Mesenchymal stem cell (in vitro differentiated cells and primary cell): ENCODE measurements around the gene TBC1D2.

Experiments used
- DNase-seq: peaks from one replicate; pipeline ENCODE4 v3.0.0-alpha.2; 2013
- H2AFZ ChIP-seq: one replicate; pipeline ENCODE4 v1.6.1; 2013; ENCODE audit warnings: low read depth, mild to moderate bottlenecking, control low read depth, inconsistent platforms, low read length, moderate library complexity
- H2AK5ac ChIP-seq: 2 replicates; pipeline ENCODE4 v1.6.1; 2013; ENCODE audit warnings: low read length, moderate library complexity, mild to moderate bottlenecking, inconsistent platforms; ENCODE audit not compliant: severe bottlenecking
- H2BK120ac ChIP-seq: one replicate; pipeline ENCODE4 v1.6.1; 2013; ENCODE audit warnings: low read depth, mild to moderate bottlenecking, inconsistent platforms, low read length, moderate library complexity
- H2BK12ac ChIP-seq, 2 experiments: one replicate each; pipeline ENCODE4 v1.6.1; 2013; ENCODE audit warnings: inconsistent platforms in 2 of 2, low read length in 2 of 2, mild to moderate bottlenecking in 2 of 2, moderate library complexity in 2 of 2, control low read depth in 1 of 2
- H2BK15ac ChIP-seq: one replicate; pipeline ENCODE4 v1.6.1; 2013; ENCODE audit warnings: mild to moderate bottlenecking, low read depth, inconsistent platforms; ENCODE audit not compliant: poor library complexity, severe bottlenecking
- H2BK5ac ChIP-seq: 2 replicates; pipeline ENCODE4 v1.6.1; 2013; ENCODE audit warnings: low read depth, mild to moderate bottlenecking, low read length, control low read depth, inconsistent platforms; ENCODE audit not compliant: poor library complexity, severe bottlenecking
- H3K14ac ChIP-seq, 2 experiments: one replicate each; pipeline ENCODE4 v1.6.1; 2013; ENCODE audit warnings: inconsistent platforms in 2 of 2, low read length in 2 of 2, control low read depth in 1 of 2, mild to moderate bottlenecking in 1 of 2, moderate library complexity in 1 of 2
- H3K18ac ChIP-seq, 2 experiments: one replicate each; pipeline ENCODE4 v1.6.1; 2013; ENCODE audit warnings: inconsistent platforms in 2 of 2, low read length in 2 of 2, control low read depth in 1 of 2, low read depth in 1 of 2, mild to moderate bottlenecking in 1 of 2
- H3K23ac ChIP-seq, 2 experiments: one replicate each; pipeline ENCODE4 v1.6.1; 2013; ENCODE audit warnings: inconsistent platforms in 2 of 2, low read length in 2 of 2, mild to moderate bottlenecking in 2 of 2, moderate library complexity in 2 of 2, control low read depth in 1 of 2
- H3K27ac ChIP-seq: 2 replicates; pipeline ENCODE4 v1.5.1; 2013; ENCODE audit warnings: mild to moderate bottlenecking, moderate library complexity, low read length, control low read depth, inconsistent platforms; ENCODE audit not compliant: poor library complexity, severe bottlenecking
- H3K27me3 ChIP-seq, 2 experiments: 2 replicates each; pipeline versions ENCODE4 v1.6.1 to v1.7.0; 2013; ENCODE audit warnings: low read length in 2 of 2, mild to moderate bottlenecking in 2 of 2, moderate library complexity in 2 of 2, control low read depth in 1 of 2, inconsistent platforms in 1 of 2; ENCODE audit not compliant: control insufficient read depth in 1 of 2, insufficient read depth in 1 of 2
- H3K36me3 ChIP-seq, 2 experiments: 2 replicates each; pipeline versions ENCODE4 v1.6.1 to v1.7.0; 2013; ENCODE audit warnings: low read length in 2 of 2, control low read depth in 1 of 2, inconsistent platforms in 1 of 2, low read depth in 1 of 2, mild to moderate bottlenecking in 1 of 2; ENCODE audit not compliant: insufficient read depth in 2 of 2, control insufficient read depth in 1 of 2
- H3K4ac ChIP-seq, 2 experiments: one replicate each; pipeline ENCODE4 v1.6.1; 2013; ENCODE audit warnings: inconsistent platforms in 2 of 2, low read length in 2 of 2, mild to moderate bottlenecking in 2 of 2, moderate library complexity in 2 of 2, control low read depth in 1 of 2, low read depth in 1 of 2
- H3K4me1 ChIP-seq: 2 replicates; pipeline ENCODE4 v1.6.1; 2013; ENCODE audit warnings: low read depth, low read length, control low read depth; ENCODE audit not compliant: control insufficient read depth, insufficient read depth
- H3K4me2 ChIP-seq: 2 replicates; pipeline ENCODE4 v1.6.1; 2013; ENCODE audit warnings: low read length, mild to moderate bottlenecking, inconsistent platforms; ENCODE audit not compliant: poor library complexity, severe bottlenecking
- H3K4me3 ChIP-seq, 2 experiments: 2 replicates each; pipeline versions ENCODE4 v1.5.1 to v1.7.0; 2013; ENCODE audit warnings: low read length in 2 of 2, mild to moderate bottlenecking in 2 of 2, control low read depth in 1 of 2, low read depth in 1 of 2; ENCODE audit not compliant: insufficient read depth in 1 of 2
- H3K79me1 ChIP-seq: replicated peaks from 2 replicates; pipeline ENCODE4 v1.6.1; 2013; ENCODE audit warnings: mild to moderate bottlenecking, control low read depth, low read length, inconsistent platforms; ENCODE audit not compliant: poor library complexity, severe bottlenecking
- H3K9ac ChIP-seq: 2 replicates; pipeline ENCODE4 v1.7.0; 2013; ENCODE audit warnings: mild to moderate bottlenecking, low read length, moderate library complexity
- H3K9me3 ChIP-seq: 2 replicates; pipeline ENCODE4 v1.7.0; 2013; ENCODE audit warnings: mild to moderate bottlenecking, low read length; ENCODE audit not compliant: control insufficient read depth
- H4K8ac ChIP-seq: one replicate; pipeline ENCODE4 v1.6.1; 2013; ENCODE audit warnings: inconsistent platforms, mild to moderate bottlenecking, low read length, moderate library complexity
- H4K91ac ChIP-seq: one replicate; pipeline ENCODE4 v1.6.1; 2013; ENCODE audit warnings: mild to moderate bottlenecking, low read length, inconsistent platforms
- WGBS: methylation state at CpG from one replicate; pipeline ENCODE4 v1.1.7; 2013; ENCODE audit warnings: mixed read lengths; 5-methylcytosine and 5-hydroxymethylcytosine counted together

The TBC1D2 gene

DNA sequence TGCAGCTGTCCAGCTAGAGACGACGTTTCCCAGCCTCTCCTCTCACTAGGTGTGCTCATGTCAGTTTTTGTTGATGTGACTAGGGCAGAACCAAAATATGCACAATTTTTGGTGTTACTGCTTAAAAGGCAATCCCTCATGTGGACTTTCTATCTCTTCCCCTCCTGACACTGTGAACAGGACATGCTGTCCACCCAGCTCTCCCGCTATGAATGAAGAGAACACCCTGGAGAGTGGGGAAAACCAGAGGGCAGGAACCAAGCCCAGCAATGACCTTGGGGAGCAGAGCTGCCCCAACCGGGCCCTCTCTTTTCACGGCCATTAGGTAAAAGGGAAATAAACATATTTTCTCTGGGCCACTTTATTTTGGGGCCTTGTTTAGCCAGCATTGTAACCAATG is 46.7 kb upstream of the TBC1D2 start:
- no peak for DNase-seq
- H2BK5ac ChIP-seq, result no peak overlapping the region
- H2BK12ac ChIP-seq, result no peak overlapping the region
- H2AFZ ChIP-seq, result no peak overlapping the region
- H3K4ac ChIP-seq, result no peak overlapping the region
- no peak overlapping the region for H4K8ac ChIP-seq
- no peak overlapping the region for H2BK120ac ChIP-seq
- no peak overlapping the region for H3K4me2 ChIP-seq
- H3K4me1 ChIP-seq, result no peaks in the 10 kb centered on the region
- H3K9me3 ChIP-seq, result no peaks in the 10 kb centered on the region
- no peaks in the 10 kb centered on the region for H3K36me3 ChIP-seq
- no peak overlapping the region for H3K27ac ChIP-seq
- no peak overlapping the region for H2BK15ac ChIP-seq
- H4K91ac ChIP-seq, result no peak overlapping the region
- H3K23ac ChIP-seq, result no peak overlapping the region
- H3K27me3 ChIP-seq, result peaks cover 0 to 24% of the 10 kb centered on the region in 2 experiments
- no peak overlapping the region for H3K18ac ChIP-seq
- H3K9ac ChIP-seq, result no peak overlapping the region
- H3K14ac ChIP-seq, result no peak overlapping the region
- H2AK5ac ChIP-seq, result no peak overlapping the region
- WGBS, result 74% methylated on average over 5 of the region's 5 CpGs
- H3K79me1 ChIP-seq, result no peaks in the 10 kb centered on the region
- H3K4me3 ChIP-seq, result no peak overlapping the region

DNA sequence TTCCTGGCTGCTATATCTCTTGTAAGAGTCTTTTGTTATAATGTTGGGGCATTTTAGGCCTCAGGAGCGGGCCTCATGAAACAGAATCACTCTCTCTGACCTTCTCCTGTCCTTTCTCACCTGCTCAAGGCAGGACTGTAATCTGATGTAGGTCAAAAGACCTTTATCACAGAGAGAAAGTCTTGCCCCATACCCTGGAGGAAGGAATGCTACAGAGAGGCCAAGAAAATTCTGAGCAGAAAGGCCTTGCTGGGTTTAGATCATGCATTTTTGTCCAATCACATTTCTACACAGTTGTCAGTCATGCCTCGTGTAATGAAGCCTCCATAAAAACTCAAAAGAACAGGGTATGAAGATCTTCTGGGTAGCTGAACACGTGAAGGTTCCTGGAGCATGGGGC is 45.2 kb upstream of the TBC1D2 start:
- H3K4me2 ChIP-seq, result no peak overlapping the region
- no peaks in the 10 kb centered on the region for H3K36me3 ChIP-seq
- no peak overlapping the region for H3K18ac ChIP-seq
- peaks cover 0 to 26% of the 10 kb centered on the region in 2 experiments for H3K27me3 ChIP-seq
- H2AFZ ChIP-seq, result no peak overlapping the region
- no peak for DNase-seq
- no peaks in the 10 kb centered on the region for H3K9me3 ChIP-seq
- no peak overlapping the region for H2BK12ac ChIP-seq
- H2AK5ac ChIP-seq, result no peak overlapping the region
- H3K9ac ChIP-seq, result no peak overlapping the region
- no peak overlapping the region for H2BK5ac ChIP-seq
- no peak overlapping the region for H4K8ac ChIP-seq
- H3K79me1 ChIP-seq, result no peaks in the 10 kb centered on the region
- no peaks in the 10 kb centered on the region for H3K4me1 ChIP-seq
- no peak overlapping the region for H3K4ac ChIP-seq
- H3K14ac ChIP-seq, result no peak overlapping the region
- no peak overlapping the region for H3K23ac ChIP-seq
- H2BK120ac ChIP-seq, result no peak overlapping the region
- H3K27ac ChIP-seq, result no peak overlapping the region
- no peak overlapping the region for H4K91ac ChIP-seq
- H3K4me3 ChIP-seq, result no peak overlapping the region
- 96% methylated on average over 2 of the region's 3 CpGs for WGBS
- no peak overlapping the region for H2BK15ac ChIP-seq

- H3K14ac ChIP-seq, result no peak overlapping the region
- no peak overlapping the region for H3K23ac ChIP-seq
- H3K36me3 ChIP-seq, result no peaks in the 10 kb centered on the region
These were observed 43.0 kb upstream of the TBC1D2 start for GRCh38 chr9:98298476-98298875.

DNA sequence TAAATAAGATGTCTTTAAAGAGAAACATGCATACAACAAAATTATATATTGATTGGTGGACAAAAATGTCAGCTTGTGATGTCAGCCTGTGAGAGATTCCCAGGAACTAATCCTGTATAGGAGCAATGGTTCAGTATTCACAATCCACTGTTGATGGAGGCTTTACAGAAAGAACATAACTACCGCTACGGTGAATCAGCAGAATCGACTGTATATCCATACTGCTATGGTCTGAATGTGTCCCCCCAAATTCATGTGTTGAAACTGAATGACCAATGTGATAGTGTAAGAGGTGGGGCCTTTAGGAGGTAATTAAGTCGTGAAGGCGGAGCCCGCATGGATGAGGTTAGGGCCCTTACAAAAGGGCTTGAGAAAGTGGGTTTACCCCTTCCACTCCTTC is 40.4 kb upstream of the TBC1D2 start:
- Histone ChIP-seq H3K4ac (no peak overlapping the region), H3K36me3 (no peaks in the 10 kb centered on the region), H3K18ac (no peak overlapping the region), H2BK12ac (no peak overlapping the region), H3K27me3 (peaks cover 6 to 42% of the 10 kb centered on the region in 2 experiments), H3K4me1 (no peaks in the 10 kb centered on the region), H2AK5ac (no peak overlapping the region), H3K4me2 (no peak overlapping the region), H3K23ac (no peak overlapping the region), H4K8ac (no peak overlapping the region), H3K9me3 (no peaks in the 10 kb centered on the region), H2BK120ac (no peak overlapping the region), H3K27ac (no peak overlapping the region), H3K9ac (no peak overlapping the region), H4K91ac (no peak overlapping the region), H3K14ac (no peak overlapping the region), H2BK15ac (no peak overlapping the region), H2BK5ac (no peak overlapping the region), H2AFZ (no peak overlapping the region), H3K79me1 (no peaks in the 10 kb centered on the region), H3K4me3 (no peak overlapping the region)
- 90% methylated on average over 6 of the region's 6 CpGs for WGBS
- DNase-seq, result no peak

More at GRCh38 chr9:98298476-98298875, 43.0 kb upstream of the TBC1D2 start:
- Histone ChIP-seq H3K79me1 (no peaks in the 10 kb centered on the region), H4K8ac (no peak overlapping the region), H2AK5ac (no peak overlapping the region), H2AFZ (no peak overlapping the region), H3K9me3 (no peaks in the 10 kb centered on the region), H2BK120ac (no peak overlapping the region), H3K4me1 (no peaks in the 10 kb centered on the region), H3K9ac (no peak overlapping the region), H3K4me3 (no peak overlapping the region), H3K27ac (no peak overlapping the region), H4K91ac (no peak overlapping the region), H3K27me3 (peaks cover 0 to 29% of the 10 kb centered on the region in 2 experiments), H2BK5ac (no peak overlapping the region), H3K4me2 (no peak overlapping the region), H3K4ac (no peak overlapping the region), H2BK15ac (no peak overlapping the region), H3K18ac (no peak overlapping the region), H2BK12ac (no peak overlapping the region)
- DNase-seq, result no peak
